ENCODE results near the gene TMOD1. TPM values are rescaled to one million over a fixed set of nuclear protein-coding genes. Genes with fewer than 3 reads are reported as not detected.

Gene TMOD1
- total and polyA plus RNA-seq, 9 of the 15 experiments (the other 6 are each of a cell fraction or from before 2014, with no cell fraction given), result 7.1 to 41.2 (median 14.2) TPM

- BruUV-seq (replicated peaks), result no TSS peak
- Histone ChIP-seq H3K4me3 (no peak overlapping the region), H3K79me2 (ENCODE audit: control insufficient read depth, insufficient read depth, low read length) (no peaks in the 10 kb centered on the region), H3K9me1 (ENCODE audit: control insufficient read depth, insufficient read depth, low read length) (peaks cover 4% of the 10 kb centered on the region), H3K9me3 (replicated peaks; ENCODE audit: control insufficient read depth, insufficient read depth, low read depth, low read length) (no peaks in the 10 kb centered on the region), H3K36me3 (ENCODE audit: control insufficient read depth, insufficient read depth, low read length) (peaks cover 77% of the 10 kb centered on the region), H3K27me3 (ENCODE audit: control insufficient read depth in 2 of 2, insufficient read depth in 2 of 2, low read length in 2 of 2) (no peaks in the 10 kb centered on the region), H3K4me2 (ENCODE audit: insufficient read depth, low read length) (peak overlapping the region; percentile 14; the same call in 1 of the 2 replicates), H3K9ac (ENCODE audit: insufficient read depth in 1 of 2, low read depth in 2 of 2, low read length in 2 of 2) (peak overlapping the region; percentile 13 to 20; a peak in 2 of 4 replicates), H4K20me1 (replicated peaks; ENCODE audit: control insufficient read depth, insufficient read depth, low read length) (no peaks in the 10 kb centered on the region), H3K4me1 (replicated peaks in 1 of 2; ENCODE audit: control insufficient read depth in 2 of 2, insufficient read depth in 2 of 2, low read length in 2 of 2) (peaks cover 4 to 15% of the 10 kb centered on the region in 2 experiments; a peak in 3 of 5 replicates), H3K27ac (ENCODE audit: extremely low read depth, low read depth, low read length) (peak overlapping the region; percentile 46; the same call in 2 of the 3 replicates), H2AFZ (ENCODE audit: low read depth, low read length) (no peak overlapping the region)
- POLR2A ChIA-PET, result interaction anchor here (0.7 to 1.2 kb wide), 5 partner anchors 12 to 615 kb away, joined by 3 to 4 read pairs (median 3); no protein-coding TSS in a partner anchor
- TF ChIP-seq HNRNPK (IDR thresholded peaks at IDR 0.05; ENCODE audit: low read depth, low read length, poor library complexity, severe bottlenecking) (no peak), ZNF76 (CRISPR knock-in tag; IDR thresholded peaks at IDR 0.05; ENCODE audit: borderline replicate concordance) (no peak), ZNF311 (CRISPR knock-in tag; IDR thresholded peaks at IDR 0.05) (no peak), GATAD2A (IDR thresholded peaks at IDR 0.05) (no peak), NR2C1 (IDR thresholded peaks at IDR 0.05) (no peak), NR2C1 (tag; IDR thresholded peaks at IDR 0.05) (peak; percentile 60; the same call in 1 of the 2 replicates), ZBTB34 (CRISPR knock-in tag; IDR thresholded peaks at IDR 0.05) (no peak), TCF3 (CRISPR knock-in tag; IDR thresholded peaks at IDR 0.05) (no peak)
- intact Hi-C loops (cut with micrococcal nuclease), result no loop called here
- DNase-seq (ENCODE audit: extremely low read depth in 1 of 4, low spot score in 3 of 4) (no peak), ATAC-seq (no peak), FAIRE-seq (no peak)
- in situ Hi-C loops (cut with MboI), result no loop called here
- 65% methylated on average over 9 of the region's 9 CpGs for WGBS (ENCODE audit: insufficient coverage, low coverage, missing lambda C conversion rate)
- CTCF ChIA-PET (ENCODE audit: low intra/inter-chr PET ratio), result no interaction called here
Observed at GRCh38 chr9:97567182-97567893, 65.9 kb downstream of the TMOD1 start.

Data from K562 (cell line).